ENCODE data around the gene FAM131A.

GRCh38 chr3:184377374-184377773 lies 40.0 kb downstream of the FAM131A start:
- TF ChIP-seq POLR2A (IDR thresholded peaks at IDR 0.05) (no peak), POLR2AphosphoS5 (IDR thresholded peaks at IDR 0.05) (no peak)
- TF ChIP-seq, protein P1, sequence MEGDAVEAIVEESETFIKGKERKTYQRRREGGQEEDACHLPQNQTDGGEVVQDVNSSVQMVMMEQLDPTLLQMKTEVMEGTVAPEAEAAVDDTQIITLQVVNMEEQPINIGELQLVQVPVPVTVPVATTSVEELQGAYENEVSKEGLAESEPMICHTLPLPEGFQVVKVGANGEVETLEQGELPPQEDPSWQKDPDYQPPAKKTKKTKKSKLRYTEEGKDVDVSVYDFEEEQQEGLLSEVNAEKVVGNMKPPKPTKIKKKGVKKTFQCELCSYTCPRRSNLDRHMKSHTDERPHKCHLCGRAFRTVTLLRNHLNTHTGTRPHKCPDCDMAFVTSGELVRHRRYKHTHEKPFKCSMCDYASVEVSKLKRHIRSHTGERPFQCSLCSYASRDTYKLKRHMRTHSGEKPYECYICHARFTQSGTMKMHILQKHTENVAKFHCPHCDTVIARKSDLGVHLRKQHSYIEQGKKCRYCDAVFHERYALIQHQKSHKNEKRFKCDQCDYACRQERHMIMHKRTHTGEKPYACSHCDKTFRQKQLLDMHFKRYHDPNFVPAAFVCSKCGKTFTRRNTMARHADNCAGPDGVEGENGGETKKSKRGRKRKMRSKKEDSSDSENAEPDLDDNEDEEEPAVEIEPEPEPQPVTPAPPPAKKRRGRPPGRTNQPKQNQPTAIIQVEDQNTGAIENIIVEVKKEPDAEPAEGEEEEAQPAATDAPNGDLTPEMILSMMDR (IDR thresholded peaks at IDR 0.05): no peak

Data from upper lobe of left lung (tissue), 4 donors.